Measurements from ENCODE around the gene MYL3. TPM values are rescaled to one million over a fixed set of nuclear protein-coding genes. Genes with fewer than 3 reads are reported as not detected.

Gene MYL3
- total RNA-seq, 6 donors from 2014 or later, result 1.2 to 6.3 (median 2.6) TPM

DNA sequence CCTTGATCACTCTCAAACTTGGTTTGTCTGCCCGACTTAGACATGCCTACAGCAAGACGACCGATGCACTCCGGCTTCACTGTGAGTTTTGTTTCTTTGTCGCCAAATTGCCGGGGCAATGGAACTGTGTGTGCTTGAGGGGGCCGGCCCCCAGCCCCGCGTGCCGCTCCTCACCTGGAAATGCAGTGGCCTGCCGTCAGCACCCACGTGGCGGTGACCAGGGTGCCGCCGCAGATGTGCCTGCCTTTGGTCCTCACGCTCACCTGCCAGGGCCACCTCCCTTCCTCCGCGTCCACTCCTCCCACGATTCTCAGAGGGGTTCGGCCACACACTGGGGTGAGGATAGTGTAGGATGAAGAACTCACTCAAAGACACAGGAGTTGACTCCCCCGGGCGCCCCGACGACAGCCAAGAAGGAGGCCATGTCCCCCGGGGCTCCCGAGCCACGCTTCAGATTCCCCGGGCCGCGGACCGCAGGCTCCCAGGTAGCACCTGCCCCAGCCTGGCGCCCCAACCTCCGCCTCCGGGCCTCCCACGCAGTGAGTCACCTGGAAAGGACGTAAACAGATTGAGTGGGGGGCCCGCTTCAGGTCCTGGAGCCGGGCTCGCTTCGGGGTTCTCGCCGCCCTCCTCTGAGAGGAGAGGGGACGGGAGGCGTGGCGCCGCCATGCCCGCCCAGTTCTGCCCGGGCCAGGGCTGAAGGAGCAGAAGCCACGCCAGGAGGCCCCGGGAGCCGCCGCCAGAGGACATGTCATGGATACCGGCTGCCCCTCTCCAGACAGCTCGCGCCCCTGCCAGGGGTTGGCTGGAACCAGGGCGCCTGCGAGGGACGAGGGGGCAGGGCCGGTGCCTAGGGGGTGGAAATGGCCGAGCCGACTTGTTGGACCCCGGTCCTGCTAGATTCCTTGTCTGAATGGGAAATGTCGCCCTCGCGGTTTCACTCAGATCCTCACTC lies 29.6 kb downstream of the MYL3 start:
- no peak overlapping the region for H3K27ac ChIP-seq
- TF ChIP-seq POLR2A (IDR thresholded peaks at IDR 0.05), result no peak
- no peak for TF ChIP-seq POLR2AphosphoS5 (IDR thresholded peaks at IDR 0.05)
- no peak for TF ChIP-seq EP300 (IDR thresholded peaks at IDR 0.05)
- TF ChIP-seq, protein P1, sequence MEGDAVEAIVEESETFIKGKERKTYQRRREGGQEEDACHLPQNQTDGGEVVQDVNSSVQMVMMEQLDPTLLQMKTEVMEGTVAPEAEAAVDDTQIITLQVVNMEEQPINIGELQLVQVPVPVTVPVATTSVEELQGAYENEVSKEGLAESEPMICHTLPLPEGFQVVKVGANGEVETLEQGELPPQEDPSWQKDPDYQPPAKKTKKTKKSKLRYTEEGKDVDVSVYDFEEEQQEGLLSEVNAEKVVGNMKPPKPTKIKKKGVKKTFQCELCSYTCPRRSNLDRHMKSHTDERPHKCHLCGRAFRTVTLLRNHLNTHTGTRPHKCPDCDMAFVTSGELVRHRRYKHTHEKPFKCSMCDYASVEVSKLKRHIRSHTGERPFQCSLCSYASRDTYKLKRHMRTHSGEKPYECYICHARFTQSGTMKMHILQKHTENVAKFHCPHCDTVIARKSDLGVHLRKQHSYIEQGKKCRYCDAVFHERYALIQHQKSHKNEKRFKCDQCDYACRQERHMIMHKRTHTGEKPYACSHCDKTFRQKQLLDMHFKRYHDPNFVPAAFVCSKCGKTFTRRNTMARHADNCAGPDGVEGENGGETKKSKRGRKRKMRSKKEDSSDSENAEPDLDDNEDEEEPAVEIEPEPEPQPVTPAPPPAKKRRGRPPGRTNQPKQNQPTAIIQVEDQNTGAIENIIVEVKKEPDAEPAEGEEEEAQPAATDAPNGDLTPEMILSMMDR (IDR thresholded peaks at IDR 0.05), result no peak
- no peak overlapping the region for H3K4me3 ChIP-seq
- ATAC-seq (ENCODE audit: low FRiP score in 2 of 2) (no peak), DNase-seq (peak in 1 of 2 donors; percentile 82)
- H3K4me1 ChIP-seq, result no peaks in the 10 kb centered on the region
- peaks cover 0 to 8% (median 2%) of the 10 kb centered on the region in 4 donors for H3K9me3 ChIP-seq
- 93 to 95% methylated on average over 41 of the region's 65 CpGs for WGBS, 2 donors
- no peaks in the 10 kb centered on the region for H3K36me3 ChIP-seq
- no peaks in the 10 kb centered on the region for H3K27me3 ChIP-seq

DNA sequence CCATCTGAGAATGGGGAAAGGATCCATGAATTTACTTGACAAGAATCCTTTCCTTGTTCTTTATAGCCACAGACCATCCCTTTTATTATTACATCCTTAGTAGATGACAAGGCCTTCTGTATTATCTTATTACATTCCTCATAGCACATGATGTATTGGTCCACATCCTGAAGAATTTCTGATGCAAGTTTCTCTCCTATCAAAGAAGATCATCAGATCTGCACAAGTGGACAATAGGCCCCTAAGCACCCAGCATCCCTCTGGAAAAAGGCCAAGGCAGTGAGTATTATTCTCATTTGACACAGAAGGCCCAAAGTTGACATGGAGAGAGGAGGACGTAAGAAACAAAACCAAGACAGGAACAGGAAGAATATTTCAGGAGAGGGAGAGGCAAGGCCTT lies 31.4 kb downstream of the MYL3 start:
- no peak overlapping the region for H3K27ac ChIP-seq
- no peak for ATAC-seq (ENCODE audit: low FRiP score in 2 of 2)
- WGBS, 2 donors, result 36 to 81% methylated on average over 1 of the region's 1 CpG
- no peak overlapping the region for H3K4me3 ChIP-seq
- no peaks in the 10 kb centered on the region for H3K36me3 ChIP-seq
- no peak for DNase-seq
- H3K4me1 ChIP-seq, result no peaks in the 10 kb centered on the region
- no peaks in the 10 kb centered on the region for H3K27me3 ChIP-seq
- TF ChIP-seq EP300 (IDR thresholded peaks at IDR 0.05) (no peak), POLR2A (IDR thresholded peaks at IDR 0.05) (no peak), POLR2AphosphoS5 (IDR thresholded peaks at IDR 0.05) (no peak)
- TF ChIP-seq, protein P1 (IDR thresholded peaks at IDR 0.05), result no peak
- no peaks in the 10 kb centered on the region for H3K9me3 ChIP-seq

DNA sequence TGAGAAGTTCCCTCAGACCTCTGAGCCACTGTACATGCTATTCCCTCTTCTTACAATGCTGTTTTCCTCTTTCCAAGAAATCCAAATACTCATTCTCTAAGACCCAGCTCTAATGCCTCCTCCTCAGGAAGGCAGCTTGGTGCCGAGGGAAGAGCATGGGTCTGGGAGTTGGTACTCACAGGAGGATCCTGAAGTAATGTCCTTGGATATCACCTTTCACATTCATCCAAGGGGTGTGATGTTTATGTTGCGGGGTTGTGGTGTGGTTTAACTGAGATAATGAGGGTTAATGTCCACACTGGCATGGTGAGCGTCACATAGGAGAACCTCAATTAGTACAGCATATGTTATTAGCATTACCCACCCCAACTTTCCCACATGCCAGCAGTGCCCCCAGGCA lies 31.9 kb downstream of the MYL3 start:
- Histone ChIP-seq H3K4me1 (no peaks in the 10 kb centered on the region), H3K27me3 (no peaks in the 10 kb centered on the region), H3K36me3 (no peaks in the 10 kb centered on the region), H3K9me3 (no peaks in the 10 kb centered on the region), H3K27ac (no peak overlapping the region), H3K4me3 (no peak overlapping the region)
- ATAC-seq (ENCODE audit: low FRiP score in 2 of 2) (no peak), DNase-seq (no peak)
- no peak for TF ChIP-seq EP300 (IDR thresholded peaks at IDR 0.05)
- TF ChIP-seq POLR2A (IDR thresholded peaks at IDR 0.05), result no peak
- TF ChIP-seq POLR2AphosphoS5 (IDR thresholded peaks at IDR 0.05), result no peak
- TF ChIP-seq, protein P1 (IDR thresholded peaks at IDR 0.05), result no peak
- 96 to 97% methylated on average over 3 of the region's 3 CpGs for WGBS, 2 donors

DNA sequence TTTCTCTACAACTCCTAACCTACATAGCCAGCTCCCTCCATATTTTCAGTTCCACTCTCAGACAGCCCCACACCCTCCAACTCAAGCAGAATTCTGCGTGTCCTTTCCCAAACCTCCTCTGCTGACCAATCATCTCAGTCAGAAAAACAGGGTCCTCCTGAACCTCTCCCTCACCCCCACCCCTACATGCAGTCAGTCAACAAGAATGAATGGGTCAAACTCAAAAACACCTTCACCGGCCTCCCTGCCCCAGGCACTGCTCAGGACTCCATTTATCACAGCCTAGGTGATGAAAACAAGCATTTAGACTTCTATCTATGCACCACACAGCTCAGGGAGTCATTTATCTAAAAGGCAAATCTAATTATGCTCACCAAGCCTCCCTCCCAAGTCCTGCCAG lies 32.4 kb downstream of the MYL3 start:
- WGBS, 2 donors, result 89 to 100% methylated on average over 2 of the region's 2 CpGs
- ATAC-seq (ENCODE audit: low FRiP score in 2 of 2), result no peak

More for the DNA sequence above, 32.4 kb downstream of the MYL3 start:
- H3K9me3 ChIP-seq, result no peaks in the 10 kb centered on the region
- no peaks in the 10 kb centered on the region for H3K4me1 ChIP-seq
- no peak overlapping the region for H3K4me3 ChIP-seq
- DNase-seq, result no peak
- no peaks in the 10 kb centered on the region for H3K27me3 ChIP-seq
- no peak overlapping the region for H3K27ac ChIP-seq
- H3K36me3 ChIP-seq, result no peaks in the 10 kb centered on the region
- TF ChIP-seq POLR2AphosphoS5 (IDR thresholded peaks at IDR 0.05), result no peak
- TF ChIP-seq EP300 (IDR thresholded peaks at IDR 0.05), result no peak
- no peak for TF ChIP-seq POLR2A (IDR thresholded peaks at IDR 0.05)
- TF ChIP-seq, protein P1 (IDR thresholded peaks at IDR 0.05), result no peak
